GM21528 (cell line): ENCODE data around the gene ARHGEF10L.
"Not testable (repeated sequence)": the region's sequence is repeated elsewhere in the genome, so short reads cannot be mapped to it uniquely, and the experiment has no call there.

ENCODE experiments used
- ATAC-seq: cut with Tn5 transposase; IDR thresholded peaks from one replicate; pipeline ENCODE4 v1.9.1; 2021; ENCODE audit warnings: mild to moderate bottlenecking, moderate library complexity; ENCODE audit not compliant: unreplicated experiment, low FRiP score

ARHGEF10L gene

DNA sequence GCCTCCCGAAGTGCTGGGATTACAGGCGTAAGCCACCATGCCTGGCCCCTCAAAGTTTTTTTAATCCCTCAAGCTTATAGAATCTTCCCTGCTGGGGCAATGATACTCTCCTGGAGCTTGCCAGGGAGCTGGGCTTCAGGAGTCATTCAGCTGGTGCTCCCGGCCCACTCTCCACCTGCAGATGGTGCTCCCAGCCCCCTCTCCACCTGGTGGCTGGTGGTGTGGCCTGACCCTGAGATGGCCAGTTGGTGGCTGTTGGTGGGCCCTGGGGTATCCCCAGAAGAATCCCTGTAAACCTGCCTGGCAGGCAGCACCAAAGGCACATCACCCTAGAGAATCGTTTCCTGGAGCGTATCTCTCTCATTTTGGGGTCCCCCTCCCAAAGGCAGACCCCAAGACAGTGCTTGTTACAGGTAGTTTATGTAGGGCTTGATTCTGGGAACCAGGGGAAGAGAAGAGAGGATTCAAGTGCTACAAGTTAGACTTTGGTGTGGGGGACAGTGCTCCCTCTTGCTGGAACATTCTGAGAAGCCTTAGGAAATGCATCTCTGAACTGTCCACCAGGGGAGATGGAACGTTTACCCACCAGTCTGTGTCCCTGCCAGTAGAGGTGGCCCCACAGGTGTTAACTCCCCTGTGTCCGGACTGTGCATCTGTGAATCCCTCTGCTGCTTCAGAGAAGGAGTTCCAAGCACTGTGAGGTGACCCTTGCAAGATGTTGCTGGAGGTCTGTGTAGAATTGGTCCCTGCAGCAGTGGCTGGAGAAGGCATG is 186.5 kb downstream of the ARHGEF10L start:
- no peak for ATAC-seq

DNA sequence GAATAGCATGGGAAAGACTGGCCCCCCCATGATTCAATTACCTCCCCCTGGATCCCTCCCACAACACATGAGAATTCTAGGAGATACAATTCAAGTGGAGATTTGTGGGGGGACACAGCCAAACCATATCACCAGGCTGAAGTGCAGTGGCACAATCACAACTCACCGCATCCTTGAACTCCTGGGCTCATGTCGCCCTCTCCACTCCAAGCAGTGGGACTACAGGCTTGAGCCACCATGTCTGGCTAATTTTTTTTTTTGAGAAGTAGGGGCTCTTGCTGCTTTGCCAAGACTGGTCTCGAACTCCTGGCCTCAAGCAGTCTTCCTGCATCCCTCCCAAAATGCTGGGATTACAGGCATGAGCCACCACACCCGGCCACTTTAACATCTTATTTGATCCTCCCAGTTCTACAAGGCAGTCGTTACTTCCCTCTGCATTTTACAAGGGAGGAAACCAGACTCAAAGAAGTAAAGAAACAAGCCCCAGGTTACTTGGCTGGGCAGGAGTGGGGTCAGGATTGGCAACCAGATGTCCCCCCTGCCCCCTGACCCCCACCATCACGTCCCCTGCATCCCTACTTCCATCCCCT is 188.7 kb downstream of the ARHGEF10L start:
- ATAC-seq: no peak

DNA sequence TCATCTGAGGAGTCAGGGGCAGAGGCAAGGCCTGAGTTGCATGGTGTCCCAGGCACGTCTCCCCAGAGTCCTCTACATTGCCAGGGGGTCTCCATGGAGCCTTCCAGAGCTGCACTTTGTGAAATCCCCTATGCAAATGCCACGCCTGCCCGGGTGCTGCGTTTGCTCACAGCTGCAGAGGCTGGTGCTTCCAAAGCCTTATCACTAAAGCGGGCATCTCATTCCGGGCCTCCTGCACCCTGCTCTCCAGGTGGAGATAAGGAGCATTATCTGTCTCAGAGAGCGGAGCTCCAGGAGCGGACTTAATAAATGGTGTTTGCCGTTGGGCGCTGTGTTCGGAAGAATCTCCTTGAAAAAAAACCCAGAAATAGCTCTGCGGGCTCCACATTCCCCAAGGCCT is 189.8 kb downstream of the ARHGEF10L start:
- ATAC-seq: no peak

DNA sequence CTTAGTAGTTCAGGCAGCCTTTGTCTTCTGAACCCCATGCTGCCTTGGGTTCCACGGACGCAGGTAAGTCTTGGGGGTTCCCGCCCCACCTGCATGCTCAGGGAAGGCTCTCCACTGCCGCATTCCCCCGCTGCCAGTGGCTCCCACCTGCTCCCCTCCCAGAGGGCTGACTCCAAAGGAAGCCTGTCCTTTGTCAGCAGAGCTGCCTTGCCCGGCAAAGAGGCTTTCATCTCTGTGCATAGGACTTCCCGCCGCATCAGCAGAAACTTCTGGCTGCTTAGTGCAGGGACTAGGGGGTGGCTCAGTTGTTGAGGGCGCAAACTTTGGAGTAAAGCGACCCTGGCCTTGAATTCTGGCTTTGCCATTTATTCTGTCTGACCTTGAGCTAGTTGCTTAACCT is 190.4 kb downstream of the ARHGEF10L start:
- no peak for ATAC-seq

DNA sequence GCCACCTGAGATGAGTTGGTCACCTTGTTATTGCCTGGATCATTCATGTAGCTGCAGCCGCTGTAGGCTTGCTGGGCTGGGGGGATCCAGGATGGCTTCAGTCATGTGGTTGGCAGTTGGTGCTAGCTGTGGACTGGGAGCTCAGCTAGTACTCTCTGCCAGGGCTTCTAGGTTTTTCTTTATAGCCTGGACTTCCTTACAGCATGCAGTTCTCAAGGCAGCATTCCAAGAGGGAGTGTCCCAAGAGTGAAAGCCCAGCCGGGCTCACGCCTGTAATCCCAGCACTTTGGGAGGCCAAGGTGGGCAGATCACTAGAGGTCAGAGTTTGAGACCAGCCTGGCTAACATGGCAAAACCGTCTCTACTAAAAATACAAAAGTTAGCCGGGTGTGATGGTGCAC is 192.0 kb downstream of the ARHGEF10L start:
- no peak for ATAC-seq

GRCh38 chr1:17732475-17732874 is 193.0 kb downstream of the ARHGEF10L start:
- ATAC-seq: no peak

DNA sequence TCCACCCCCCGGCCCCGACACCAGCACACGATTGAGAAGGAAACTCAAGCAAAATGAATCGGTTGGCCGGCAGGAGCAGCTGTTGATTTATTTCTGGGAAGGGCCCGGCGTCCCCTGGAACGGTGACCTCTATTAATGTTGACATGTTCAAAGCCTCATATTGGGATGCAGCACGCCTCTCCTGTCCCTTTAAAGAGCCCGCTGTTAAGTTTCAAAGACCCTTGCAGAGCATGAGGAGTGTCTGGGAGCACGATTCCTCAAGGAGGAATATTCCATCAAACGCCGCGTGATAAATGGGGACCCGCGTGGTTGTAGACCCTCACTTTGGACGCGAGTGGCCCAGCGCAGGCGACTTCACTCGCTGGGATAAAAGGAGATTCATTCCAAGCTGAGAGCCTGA is 194.2 kb downstream of the ARHGEF10L start:
- ATAC-seq: no peak

GRCh38 chr1:17734609-17735008 is 195.1 kb downstream of the ARHGEF10L start:
- no peak for ATAC-seq

DNA sequence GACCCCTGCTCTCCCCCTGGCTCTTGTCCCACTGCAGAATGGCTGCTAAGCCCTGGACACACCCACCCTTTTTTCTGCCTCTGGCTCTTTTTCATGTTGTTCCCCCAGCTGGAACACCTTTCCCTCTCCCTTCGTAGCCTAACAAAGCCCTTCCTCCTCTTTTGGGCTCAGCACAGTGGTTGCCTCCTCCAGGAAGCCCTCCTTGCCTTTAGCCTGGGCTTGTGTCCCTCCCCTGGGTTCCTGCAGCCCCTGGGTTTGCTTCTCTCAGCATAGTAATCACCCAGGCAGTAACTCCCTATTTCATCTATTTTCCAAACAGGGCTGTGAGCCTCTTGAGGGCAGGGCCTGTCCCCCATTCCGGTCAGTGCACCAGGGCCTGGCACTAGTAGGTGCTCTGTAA is 195.8 kb downstream of the ARHGEF10L start:
- ATAC-seq: no peak

- ATAC-seq: no peak
These were observed 196.3 kb downstream of the ARHGEF10L start for GRCh38 chr1:17735793-17736192.

GRCh38 chr1:17736625-17737024 is 197.1 kb downstream of the ARHGEF10L start:
- no peak for ATAC-seq

DNA sequence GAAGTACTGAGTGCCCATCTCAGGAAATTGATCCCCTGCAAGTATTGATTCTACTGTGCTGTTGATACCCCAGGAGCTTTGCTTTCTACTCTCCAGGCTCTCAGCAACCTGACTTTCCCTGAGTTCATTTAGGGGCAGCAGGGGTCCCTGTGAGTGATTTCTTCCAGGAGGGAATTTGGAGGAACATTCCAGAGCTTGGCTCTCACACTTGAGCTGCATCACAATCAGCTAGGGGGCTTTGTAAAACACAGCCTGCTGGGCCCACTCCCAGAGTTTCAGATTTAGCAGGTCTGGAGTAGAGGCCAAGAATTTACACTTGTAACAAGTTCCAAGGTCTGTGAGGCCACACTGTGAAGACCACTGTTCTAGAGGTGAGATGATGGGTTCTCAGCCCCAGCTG is 199.6 kb downstream of the ARHGEF10L start:
- ATAC-seq: no peak

- ATAC-seq: no peak
These were observed 201.6 kb downstream of the ARHGEF10L start for GRCh38 chr1:17741052-17741451.

- ATAC-seq: no peak
These were observed 203.1 kb downstream of the ARHGEF10L start for GRCh38 chr1:17742583-17742982.

DNA sequence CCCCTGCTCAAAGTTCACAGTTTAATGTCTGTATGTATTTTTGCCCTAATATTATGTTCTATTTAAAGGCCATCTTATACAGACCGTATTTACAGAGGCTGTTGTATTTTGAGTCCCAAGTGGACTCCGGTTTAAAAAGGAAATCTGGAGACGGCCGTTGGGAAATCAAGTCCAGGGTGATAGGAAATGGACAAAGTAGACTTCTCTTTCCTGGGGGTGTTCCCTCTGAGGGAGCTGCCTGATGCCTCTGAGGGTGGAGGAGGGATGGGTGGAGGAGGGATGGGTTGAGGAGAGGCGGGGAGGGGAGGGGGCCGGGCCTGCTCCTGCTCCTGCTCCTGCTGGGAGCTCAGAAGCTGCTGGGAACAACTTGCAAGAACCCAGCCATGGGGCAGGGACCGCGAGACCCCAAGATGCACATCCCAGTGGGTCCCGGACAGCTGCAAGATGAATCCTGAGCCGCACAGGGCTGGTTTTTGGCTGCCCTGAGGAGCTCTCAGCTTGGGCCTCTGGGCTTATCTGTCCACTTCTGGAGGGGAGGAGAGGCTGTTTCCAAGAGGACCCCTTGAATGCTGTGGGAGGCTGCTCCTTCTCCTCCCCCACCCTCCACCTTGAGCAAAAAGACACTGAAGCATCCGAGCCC is 203.6 kb downstream of the ARHGEF10L start:
- ATAC-seq: no peak

GRCh38 chr1:17743925-17744324 is 204.4 kb downstream of the ARHGEF10L start:
- no peak for ATAC-seq

DNA sequence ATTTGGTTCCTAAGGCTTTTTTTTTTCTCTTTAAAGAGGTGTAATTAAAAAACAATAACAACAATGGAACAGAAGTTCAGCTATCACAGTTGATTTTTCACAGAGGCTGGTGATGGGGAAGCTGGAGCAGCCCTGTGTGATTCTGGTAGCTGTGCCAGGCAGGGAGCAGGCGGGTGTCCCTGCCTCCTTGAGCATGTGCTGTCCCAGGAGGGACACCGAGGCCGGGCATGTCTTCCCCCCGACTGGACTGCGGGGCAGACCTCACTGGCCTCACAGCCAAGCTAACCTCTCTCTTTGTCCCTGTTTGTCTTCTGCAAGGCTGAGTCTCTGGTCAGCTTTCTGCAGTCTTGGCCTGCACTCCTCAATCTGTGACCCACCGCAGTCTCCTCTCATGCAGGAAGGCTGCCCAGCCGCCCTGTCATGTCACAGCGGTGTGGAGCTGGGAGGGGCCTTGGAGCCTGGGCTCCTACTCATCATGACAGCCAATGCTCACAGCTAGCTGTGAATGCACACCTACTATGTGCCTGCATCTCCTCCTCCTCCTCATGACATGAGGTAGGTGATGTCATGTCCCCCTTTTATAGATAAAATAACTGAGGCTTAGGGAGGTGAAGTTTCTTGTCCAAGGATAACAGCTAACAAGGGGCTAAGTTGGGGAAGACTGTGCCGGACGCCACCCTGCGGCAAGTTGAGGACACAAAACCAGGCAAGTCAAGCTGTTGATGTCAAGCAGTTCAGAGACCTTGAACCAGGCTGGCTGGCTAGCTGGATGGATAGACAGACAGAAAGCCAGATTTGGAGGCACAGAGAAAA is 205.4 kb downstream of the ARHGEF10L start:
- no peak for ATAC-seq

GRCh38 chr1:17745479-17745955 is 206.0 kb downstream of the ARHGEF10L start:
- no peak for ATAC-seq

GRCh38 chr1:17746281-17746680 is 206.8 kb downstream of the ARHGEF10L start:
- not testable (repeated sequence) for ATAC-seq

- no peak for ATAC-seq
These were observed 207.4 kb downstream of the ARHGEF10L start for GRCh38 chr1:17746920-17747319.
